GM06990 (cell line): Measurements from ENCODE around the gene PARPBP.

Experiments used
- DNase-seq: peaks from one replicate; pipeline ENCODE4 v3.0.0-alpha.2; 2011; ENCODE audit not compliant: insufficient read length; ENCODE audit errors: extremely low read depth
- H3K27me3 ChIP-seq: replicated peaks from 2 replicates; pipeline ENCODE4 v1.6.0; 2011; ENCODE audit warnings: low read length; ENCODE audit not compliant: control insufficient read depth, insufficient read depth
- H3K36me3 ChIP-seq: 2 replicates; pipeline ENCODE4 v1.5.1; 2011; ENCODE audit warnings: low read length; ENCODE audit not compliant: control insufficient read depth, insufficient read depth
- H3K4me3 ChIP-seq: replicated peaks from 2 replicates; pipeline ENCODE4 v1.5.1; 2011; ENCODE audit warnings: low read depth, mild to moderate bottlenecking, control low read depth, low read length
- TF ChIP-seq, protein P1 (sequence below): IDR thresholded peaks from 2 replicates; pipeline ENCODE4 v1.5.1; 2011; ENCODE audit warnings: low read length, control low read depth, mild to moderate bottlenecking, inconsistent platforms; ENCODE audit not compliant: insufficient read depth, poor library complexity, severe bottlenecking

Gene PARPBP

DNA sequence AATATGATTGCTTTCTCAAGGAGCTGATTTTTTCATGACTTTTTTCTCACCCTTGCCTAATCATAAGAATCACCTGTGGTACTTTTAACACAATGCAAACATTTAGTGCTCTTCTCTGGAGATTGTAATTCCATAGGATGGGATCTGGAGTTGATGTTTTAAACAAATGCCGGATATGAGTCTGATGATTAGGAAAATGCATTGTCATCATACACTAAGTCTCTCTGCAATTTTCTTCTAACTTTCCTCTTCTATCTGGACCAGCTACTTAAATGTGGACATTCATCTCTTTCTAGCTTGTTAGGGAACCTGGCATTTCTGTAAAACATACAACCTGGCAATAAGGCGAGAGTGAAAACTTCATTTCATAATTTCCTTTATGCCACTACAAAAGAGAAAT is 54.1 kb downstream of the PARPBP start:
- no peak for DNase-seq
- Histone ChIP-seq H3K4me3 (no peak overlapping the region), H3K27me3 (no peaks in the 10 kb centered on the region), H3K36me3 (no peaks in the 10 kb centered on the region)
- TF ChIP-seq, protein P1, sequence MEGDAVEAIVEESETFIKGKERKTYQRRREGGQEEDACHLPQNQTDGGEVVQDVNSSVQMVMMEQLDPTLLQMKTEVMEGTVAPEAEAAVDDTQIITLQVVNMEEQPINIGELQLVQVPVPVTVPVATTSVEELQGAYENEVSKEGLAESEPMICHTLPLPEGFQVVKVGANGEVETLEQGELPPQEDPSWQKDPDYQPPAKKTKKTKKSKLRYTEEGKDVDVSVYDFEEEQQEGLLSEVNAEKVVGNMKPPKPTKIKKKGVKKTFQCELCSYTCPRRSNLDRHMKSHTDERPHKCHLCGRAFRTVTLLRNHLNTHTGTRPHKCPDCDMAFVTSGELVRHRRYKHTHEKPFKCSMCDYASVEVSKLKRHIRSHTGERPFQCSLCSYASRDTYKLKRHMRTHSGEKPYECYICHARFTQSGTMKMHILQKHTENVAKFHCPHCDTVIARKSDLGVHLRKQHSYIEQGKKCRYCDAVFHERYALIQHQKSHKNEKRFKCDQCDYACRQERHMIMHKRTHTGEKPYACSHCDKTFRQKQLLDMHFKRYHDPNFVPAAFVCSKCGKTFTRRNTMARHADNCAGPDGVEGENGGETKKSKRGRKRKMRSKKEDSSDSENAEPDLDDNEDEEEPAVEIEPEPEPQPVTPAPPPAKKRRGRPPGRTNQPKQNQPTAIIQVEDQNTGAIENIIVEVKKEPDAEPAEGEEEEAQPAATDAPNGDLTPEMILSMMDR: no peak

GRCh38 chr12:102174761-102175160 is 54.8 kb downstream of the PARPBP start:
- Histone ChIP-seq H3K27me3 (no peaks in the 10 kb centered on the region), H3K36me3 (no peaks in the 10 kb centered on the region), H3K4me3 (no peak overlapping the region)
- TF ChIP-seq, protein P1: no peak
- DNase-seq: no peak

DNA sequence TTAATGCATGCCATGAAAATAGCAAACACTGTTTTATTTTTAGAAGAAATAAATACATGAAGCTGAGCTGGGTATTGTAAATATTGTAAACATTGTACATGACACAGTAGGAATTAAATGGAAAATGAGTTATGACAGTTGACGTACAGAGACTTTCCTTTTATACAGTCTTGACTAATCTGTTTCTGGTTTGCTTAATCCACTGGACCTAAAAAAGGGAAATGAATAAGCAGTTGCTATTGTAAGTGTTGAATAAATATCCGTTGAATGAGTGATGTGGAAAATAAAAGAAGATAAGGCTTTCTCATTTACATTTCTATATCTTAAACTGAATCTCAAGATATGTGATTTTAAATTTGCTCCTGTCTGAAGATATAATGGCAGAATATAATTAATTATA is 62.7 kb downstream of the PARPBP start:
- Histone ChIP-seq H3K27me3 (no peaks in the 10 kb centered on the region), H3K36me3 (no peaks in the 10 kb centered on the region), H3K4me3 (no peak overlapping the region)
- no peak for DNase-seq
- TF ChIP-seq, protein P1: no peak

DNA sequence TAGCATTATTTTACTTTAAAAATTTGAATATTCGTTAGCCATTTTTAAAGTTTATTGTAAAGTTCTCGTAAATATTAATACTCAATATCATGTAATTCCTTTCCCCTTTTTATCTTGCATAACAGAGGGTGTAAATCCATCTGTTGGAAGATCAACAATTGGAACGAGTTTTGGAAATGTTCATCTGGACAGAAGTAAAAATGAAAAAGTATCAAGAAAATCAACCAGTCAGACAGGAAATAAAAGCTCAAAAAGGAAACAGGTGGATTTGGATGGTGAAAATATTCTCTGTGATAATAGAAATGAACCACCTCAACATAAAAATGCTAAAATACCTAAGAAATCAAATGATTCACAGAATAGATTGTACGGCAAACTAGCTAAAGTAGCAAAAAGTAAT is 75.8 kb downstream of the PARPBP start:
- Histone ChIP-seq H3K36me3 (no peaks in the 10 kb centered on the region), H3K4me3 (no peak overlapping the region), H3K27me3 (no peaks in the 10 kb centered on the region)
- no peak for DNase-seq
- TF ChIP-seq, protein P1: no peak

GRCh38 chr12:102197789-102198188 is 77.8 kb downstream of the PARPBP start, which contains the start of gene PMCH:
TSS of gene PMCH (minus strand) at chr12:102197833. CDS start at chr12:102197770, 63 bp downstream.
- Histone ChIP-seq H3K4me3 (no peak within 1 kb of the TSS), H3K27me3 (no peaks in the 10 kb centered on the region), H3K36me3 (no peaks in the 10 kb centered on the region)
- TF ChIP-seq, protein P1: no peak
- DNase-seq: peak; percentile 14

DNA sequence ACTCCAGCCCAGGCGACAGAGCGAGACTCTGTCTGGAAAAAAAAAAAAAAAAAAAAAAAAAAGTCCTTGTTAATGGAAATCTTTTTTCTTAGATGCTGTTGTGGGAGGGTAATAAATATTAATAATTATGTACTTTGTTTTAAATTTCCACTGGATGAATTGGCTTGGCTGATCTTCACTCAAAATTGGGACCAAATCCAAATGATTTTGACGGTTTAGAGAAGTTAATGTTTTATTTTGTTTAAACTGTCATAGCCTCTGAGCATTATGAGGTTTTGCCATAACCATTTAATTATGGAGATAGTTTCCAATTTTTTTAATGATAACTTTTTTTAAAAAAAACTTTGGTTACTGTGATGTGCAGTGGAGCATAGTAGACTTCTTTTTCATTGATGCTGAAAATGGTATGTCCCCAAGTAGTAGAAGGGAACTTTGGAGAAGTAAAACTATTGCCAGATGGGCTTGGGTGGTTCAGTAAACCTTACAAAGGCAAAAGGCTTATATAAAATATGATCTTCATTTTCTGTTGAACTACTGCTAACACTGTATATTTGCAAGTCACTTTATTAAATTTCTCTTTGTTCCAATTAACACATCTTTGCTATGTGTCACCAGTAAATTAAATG is 81.6 kb downstream of the PARPBP start:
- no peaks in the 10 kb centered on the region for H3K27me3 ChIP-seq
- no peak for DNase-seq
- H3K36me3 ChIP-seq: no peaks in the 10 kb centered on the region; the same call in 1 of the 2 replicates
- no peak overlapping the region for H3K4me3 ChIP-seq
- TF ChIP-seq, protein P1: no peak
